GM12872 (cell line): ENCODE data around the gene GABARAPL2.

Source experiments
- CTCF ChIP-seq: IDR thresholded peaks from 3 replicates; pipeline ENCODE4 v1.5.1; 2011; ENCODE audit warnings: low read depth, mild to moderate bottlenecking, low read length, moderate library complexity; ENCODE audit not compliant: insufficient read depth

The GABARAPL2 gene

GRCh38 chr16:75590920-75591843, 25.0 kb downstream of the GABARAPL2 start:
- no peak for TF ChIP-seq CTCF

GRCh38 chr16:75593308-75593707, 27.1 kb downstream of the GABARAPL2 start:
- TF ChIP-seq CTCF: no peak

DNA sequence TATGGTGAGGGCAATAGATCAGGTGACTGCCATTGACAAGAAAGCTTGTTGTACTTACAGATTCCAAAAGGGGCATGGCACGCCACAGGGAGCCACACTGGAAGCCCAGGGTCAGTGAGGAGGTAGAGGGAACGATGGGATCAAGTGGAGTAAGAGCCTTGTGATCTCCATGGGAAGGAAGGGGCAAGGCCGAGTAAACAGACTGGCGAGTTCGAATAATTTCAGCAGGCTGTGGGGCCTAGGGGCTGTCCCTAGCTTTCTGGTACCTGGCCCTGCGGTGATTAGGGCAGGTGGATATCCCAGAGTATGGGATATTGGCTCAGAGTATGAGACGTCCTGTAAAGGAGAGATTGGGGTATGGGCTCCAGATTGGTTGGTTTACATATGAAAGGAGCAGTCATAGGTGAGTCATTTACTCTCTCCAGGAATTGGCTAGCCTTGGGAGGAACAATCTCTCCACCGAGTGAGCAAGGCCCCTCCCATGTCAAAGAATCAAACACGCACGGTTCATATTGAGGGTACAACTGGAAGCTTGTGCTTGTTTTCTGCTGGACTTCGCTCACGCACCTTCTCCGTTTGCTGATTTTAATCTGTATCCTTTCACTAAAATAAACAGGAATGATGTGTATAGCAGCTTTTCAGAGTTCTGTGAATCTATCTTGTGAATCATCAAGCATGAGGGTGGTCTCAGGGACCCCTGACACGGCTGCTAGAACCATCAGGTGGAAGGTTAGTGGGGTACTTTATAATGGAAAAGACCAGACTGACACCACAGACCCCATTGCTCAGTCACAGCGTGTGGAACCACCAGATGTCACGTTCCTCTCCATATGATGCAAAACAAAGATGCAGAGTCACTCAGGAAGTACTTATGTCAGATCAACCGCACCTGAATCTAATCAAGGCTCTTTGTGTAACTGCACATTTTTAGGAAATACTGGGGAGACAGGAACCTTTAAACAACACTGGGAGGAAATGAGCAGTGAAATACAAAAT, 27.9 kb downstream of the GABARAPL2 start:
- TF ChIP-seq CTCF: no peak

GRCh38 chr16:75599452-75600277, 33.5 kb downstream of the GABARAPL2 start:
- TF ChIP-seq CTCF: no peak

DNA sequence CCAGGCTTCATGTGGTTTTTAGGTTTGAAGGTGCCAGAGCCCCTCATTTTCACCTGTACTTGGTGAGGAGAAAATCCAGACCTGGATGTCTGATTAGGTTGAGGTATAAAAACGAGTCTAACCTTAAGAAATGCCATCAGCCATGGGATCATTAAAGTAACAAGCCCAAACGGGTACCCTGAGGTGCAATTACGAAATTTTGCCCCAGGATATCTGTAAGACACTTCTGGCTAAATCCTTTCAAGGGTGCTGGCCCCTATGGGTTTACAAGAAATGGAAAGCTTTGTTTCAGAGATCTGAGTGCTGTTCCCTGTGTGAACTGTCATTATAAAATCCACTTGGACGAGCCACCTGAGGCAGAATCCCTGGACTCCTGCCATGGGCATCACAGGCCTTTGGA, 37.1 kb downstream of the GABARAPL2 start:
- no peak for TF ChIP-seq CTCF

DNA sequence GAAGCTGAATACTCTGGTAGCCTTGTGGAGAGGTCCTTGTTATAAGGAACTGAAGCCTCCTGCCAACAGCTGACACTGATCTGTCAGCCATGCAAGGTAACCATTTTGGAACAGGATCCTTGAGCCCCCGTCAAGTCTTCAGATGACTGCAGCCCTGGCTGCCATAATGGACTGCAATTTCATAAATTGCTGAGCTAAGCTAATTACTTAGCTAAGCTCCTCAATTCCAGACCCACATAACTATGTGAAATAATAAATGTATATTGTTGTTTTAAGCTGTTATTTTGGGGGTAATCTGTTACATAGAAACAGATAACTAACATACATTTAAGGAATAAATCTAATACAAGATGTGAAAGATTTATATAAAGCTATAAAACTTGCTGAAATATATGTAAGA, 40.3 kb downstream of the GABARAPL2 start:
- no peak for TF ChIP-seq CTCF
